Pulmonary artery endothelial cell (primary cell): ENCODE measurements around the gene CMC2. TPM values are rescaled to one million over a fixed set of nuclear protein-coding genes. Genes with fewer than 3 reads are reported as not detected.
A peak's percentile ranks its signal among the peaks of the same experiment; 100 is the strongest.

Experiments
- DNase-seq: peaks from one replicate; pipeline ENCODE4 v3.0.0-alpha.2; 2011; ENCODE audit warnings: low read depth, low spot score
- total RNA-seq: library from RNA; depleted of rRNA; stranded (reverse); fragments of >200 nt; gene quantifications from 2 replicates; pipeline ENCODE4 v1.2.3, GENCODE V29; 2014

Gene CMC2
- total RNA-seq, 1 donor from 2014 or later, result 50.1 TPM

DNA sequence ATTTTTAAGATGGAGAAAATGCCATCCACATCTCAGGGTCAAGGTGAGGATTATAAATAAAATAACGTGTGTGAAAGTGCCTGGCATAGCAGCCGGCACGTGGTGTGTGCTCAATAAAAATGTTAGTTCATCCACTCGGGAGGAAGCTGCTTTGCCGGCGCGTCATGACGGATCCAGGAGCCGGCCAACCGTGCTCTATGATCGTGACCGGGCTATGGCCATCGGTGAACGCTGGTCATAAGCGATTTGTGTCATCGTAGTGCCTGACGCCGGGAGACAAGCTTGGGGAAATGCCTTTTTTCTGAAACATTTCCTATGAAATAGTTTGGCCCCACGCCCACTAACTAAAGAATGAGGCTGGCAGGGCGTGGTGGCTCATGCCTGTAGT lies 74.0 kb downstream of the CMC2 start:
- DNase-seq, result peak; percentile 99

DNA sequence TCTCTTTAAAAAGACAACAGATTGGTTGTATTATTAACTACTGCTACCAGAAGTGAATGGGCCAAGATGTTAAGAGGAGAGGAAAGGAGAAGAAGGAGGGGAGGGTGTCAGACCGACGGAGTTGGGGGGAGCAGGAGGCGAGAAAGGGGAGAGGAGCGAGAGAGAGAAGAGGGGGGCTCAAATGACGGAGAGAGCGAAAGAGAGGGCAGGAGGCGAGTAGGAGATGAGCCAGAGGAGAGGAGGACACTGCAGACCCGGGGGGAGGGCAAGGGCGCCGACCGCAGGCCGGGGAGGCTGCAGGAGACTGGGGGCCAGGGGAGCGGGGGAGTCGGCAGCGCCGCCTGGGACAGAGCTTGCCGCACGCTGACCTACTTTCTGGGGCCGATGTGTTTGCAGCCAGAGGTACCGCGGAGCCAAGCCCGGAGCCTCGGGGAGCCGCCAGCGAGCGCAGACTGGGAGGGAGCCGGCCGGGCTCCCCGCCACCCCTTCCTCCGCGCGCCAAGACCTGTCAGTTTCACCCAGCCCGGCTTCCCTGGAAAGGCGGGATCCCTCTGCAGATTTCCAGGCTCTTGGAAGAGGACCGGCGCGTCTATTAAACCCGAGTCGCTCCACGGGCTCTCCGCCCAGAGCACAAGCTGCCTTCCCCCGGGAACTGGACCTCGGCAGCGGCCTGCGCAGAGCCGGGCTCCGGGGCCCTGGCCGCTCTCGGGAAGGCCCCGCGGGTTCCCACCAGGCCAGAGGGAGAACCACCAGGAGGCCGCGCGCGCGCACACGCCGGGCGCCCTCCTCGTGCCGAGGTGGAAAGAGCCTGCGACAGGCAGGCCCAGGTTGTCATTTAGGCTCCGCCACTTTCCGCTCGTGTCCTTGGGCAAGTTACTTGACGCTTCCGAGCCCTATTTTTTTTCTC lies 74.6 kb downstream of the CMC2 start:
- no peak for DNase-seq

DNA sequence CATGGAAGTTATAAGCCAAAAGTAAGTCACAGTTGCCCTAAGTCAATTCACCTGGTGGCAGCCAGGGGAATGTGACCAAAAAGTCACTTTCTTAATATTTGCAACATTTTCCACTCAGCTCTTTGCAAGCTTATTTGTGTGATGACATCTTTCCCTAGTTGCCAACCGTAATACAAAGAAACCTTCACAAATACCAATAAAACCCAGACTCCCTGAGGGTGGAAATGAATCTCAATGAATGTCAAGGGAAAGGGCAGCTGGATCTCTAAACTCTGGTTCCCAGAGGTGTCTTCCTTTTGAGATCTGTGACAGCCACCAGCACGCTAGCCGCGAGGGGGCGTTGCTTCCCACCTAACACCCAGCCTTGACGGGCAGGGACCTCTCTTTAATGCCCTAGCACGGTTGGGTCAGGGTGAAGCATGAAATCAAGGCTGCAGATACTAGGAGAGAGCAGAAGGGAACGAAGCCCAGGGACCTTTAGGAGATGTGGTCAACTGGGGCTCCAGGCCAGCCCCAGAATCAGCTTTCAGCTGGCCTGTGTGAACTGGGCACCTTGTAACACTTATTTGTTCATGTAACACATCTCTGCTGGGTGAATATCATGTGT lies 82.2 kb downstream of the CMC2 start:
- no peak for DNase-seq

DNA sequence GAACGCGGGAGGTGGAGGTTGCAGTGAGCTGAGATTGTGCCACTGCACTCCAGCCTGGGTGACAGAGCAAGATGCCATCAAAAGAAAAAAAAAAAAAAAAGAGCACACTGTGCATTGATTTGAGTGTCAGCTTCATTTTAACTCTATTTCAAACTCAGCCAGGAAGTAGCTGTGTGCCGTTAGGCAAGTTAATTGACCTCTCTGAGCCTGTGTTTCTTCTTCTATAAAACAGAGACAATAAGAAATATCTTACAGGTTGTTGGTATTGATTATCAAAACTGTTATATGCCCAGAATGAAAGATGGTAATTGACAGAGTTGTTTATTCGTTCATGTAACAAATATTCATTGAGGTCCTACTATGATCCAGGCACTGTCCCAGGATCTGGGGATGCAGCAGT lies 83.3 kb downstream of the CMC2 start:
- no peak for DNase-seq

Other genes with a start within 250 kb of the CMC2 start
- gene CDYL2, start 202.3 kb downstream of the CMC2 start, total RNA-seq, result 29.5 and 32.3 TPM in 2 replicates
- gene CENPN, start 329 bp upstream of the CMC2 start, total RNA-seq, result 43.7 and 81.7 TPM in 2 replicates
- gene ATMIN, start 29.0 kb upstream of the CMC2 start, total RNA-seq, result 29.9 and 36.6 TPM in 2 replicates
- gene C16orf46, start 70.4 kb upstream of the CMC2 start, total RNA-seq, result 0.13 and 0.35 TPM in 2 replicates
- gene GCSH, start 89.5 kb upstream of the CMC2 start, total RNA-seq, result 16.2 and 16.3 TPM in 2 replicates
- gene BCO1, start 231.8 kb upstream of the CMC2 start, total RNA-seq, result 0.04 and 0.07 TPM in 2 replicates